ENCODE results near the gene PTBP1.

GRCh38 chr19:843180-843835, 46.1 kb downstream of the PTBP1 start:
- TF ChIP-seq CTCF (IDR thresholded peaks at IDR 0.05): no peak
- TF ChIP-seq ZNF121 (CRISPR knock-in tag; IDR thresholded peaks at IDR 0.05): no peak
- no peak for TF ChIP-seq ZNF317 (CRISPR knock-in tag; IDR thresholded peaks at IDR 0.05; ENCODE audit: borderline replicate concordance, low read depth)
- no peak for TF ChIP-seq E2F4 (CRISPR knock-in tag; IDR thresholded peaks at IDR 0.05; ENCODE audit: borderline replicate concordance, low read depth)
- peak; percentile 65; the same call in 1 of the 2 replicates for TF ChIP-seq MAX (CRISPR knock-in tag; IDR thresholded peaks at IDR 0.05)
- no peak for TF ChIP-seq KAT7 (CRISPR knock-in tag; IDR thresholded peaks at IDR 0.05; ENCODE audit: borderline replicate concordance)
- TF ChIP-seq SMAD3 (CRISPR knock-in tag; IDR thresholded peaks at IDR 0.05; ENCODE audit: borderline replicate concordance): no peak
- no peak for TF ChIP-seq CREB1 (CRISPR knock-in tag; IDR thresholded peaks at IDR 0.05)
- no peak for TF ChIP-seq MYBL2 (CRISPR knock-in tag; IDR thresholded peaks at IDR 0.05)
- TF ChIP-seq NR2C2 (CRISPR knock-in tag; IDR thresholded peaks at IDR 0.05): no peak
- no peak for TF ChIP-seq NFE2L1 (CRISPR knock-in tag; IDR thresholded peaks at IDR 0.05)
